ENCODE results near the gene OLR1.

DNA sequence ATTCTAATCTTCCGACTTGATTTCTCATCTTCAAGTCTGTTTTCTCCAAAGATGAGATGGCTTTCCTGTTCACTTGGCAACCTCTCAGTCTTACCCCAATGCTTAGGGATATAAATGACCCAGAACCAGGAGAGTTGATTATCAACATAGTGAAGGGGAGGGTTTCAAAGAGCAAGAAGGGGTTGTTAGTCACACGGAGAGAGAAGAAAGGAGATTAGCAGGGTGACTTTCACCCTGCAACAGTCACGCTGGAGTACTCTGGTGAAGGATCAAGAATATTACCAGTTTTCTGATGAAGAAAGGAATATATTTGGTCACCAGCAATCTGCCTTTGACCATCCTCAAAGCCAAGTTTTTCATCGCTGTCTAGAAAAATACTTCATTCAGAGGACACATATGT lies 6.9 kb upstream of the OLR1 start, which contains the start of gene TMEM52B:
- no peak for TF ChIP-seq CTCF (conservative IDR thresholded peaks at IDR 0.05; ENCODE audit: low read depth, low read length)
- no peak for TF ChIP-seq EZH2 (IDR thresholded peaks at IDR 0.05; ENCODE audit: borderline replicate concordance, low read depth, low read length, poor library complexity, severe bottlenecking)
